Natural killer cell (primary cell): ENCODE data around the gene AFAP1. TPM values are rescaled to one million over a fixed set of nuclear protein-coding genes. Genes with fewer than 3 reads are reported as not detected.
A peak's percentile ranks its signal among the peaks of the same experiment; 100 is the strongest.

Source experiments
- ATAC-seq, 3 donors: fragments of 150-1000 bp in 2 of 3; fragments of 200-7000 bp in 1 of 3; cut with Tn5 transposase; 1 replicate in 1 of 3; 2 replicates in 2 of 3; pipeline ENCODE4 v1.10.0; 2021; ENCODE audit warnings: mild to moderate bottlenecking in 2 of 3, moderate library complexity in 2 of 3
- DNase-seq, 2 donors: peaks; one replicate each; pipeline versions ENCODE4 v3.0.0 to v3.0.0-alpha.2; 2013 to 2021; ENCODE audit warnings: mixed read lengths in 1 of 2
- H3K27ac ChIP-seq: one replicate; pipeline ENCODE4 v1.5.1; 2013; ENCODE audit warnings: mild to moderate bottlenecking, low read length
- H3K27me3 ChIP-seq: one replicate; pipeline ENCODE4 v1.6.1; 2013; ENCODE audit warnings: low read length; ENCODE audit not compliant: control insufficient read depth, insufficient read depth
- H3K36me3 ChIP-seq: one replicate; pipeline ENCODE4 v1.6.1; 2013; ENCODE audit warnings: low read length; ENCODE audit not compliant: control insufficient read depth, insufficient read depth
- H3K4me1 ChIP-seq: one replicate; pipeline ENCODE4 v1.6.1; 2013; ENCODE audit warnings: low read length; ENCODE audit not compliant: control insufficient read depth, insufficient read depth
- H3K4me3 ChIP-seq: one replicate; pipeline ENCODE4 v1.5.1; 2013; ENCODE audit warnings: low read length
- H3K9me3 ChIP-seq: one replicate; pipeline ENCODE4 v1.6.1; 2013; ENCODE audit warnings: low read length; ENCODE audit not compliant: control insufficient read depth, insufficient read depth
- H3K27ac Mint-ChIP-seq, 2 donors: one replicate each; pipeline ENCODE4 v1.8.0; 2022; ENCODE audit warnings: mild to moderate bottlenecking in 2 of 2, mixed read lengths in 2 of 2, moderate library complexity in 1 of 2
- H3K27me3 Mint-ChIP-seq, 2 donors: one replicate each; pipeline ENCODE4 v1.8.0; 2022; ENCODE audit warnings: low read depth in 2 of 2, mixed read lengths in 2 of 2
- H3K36me3 Mint-ChIP-seq: one replicate; pipeline ENCODE4 v1.8.0; 2022; ENCODE audit warnings: mixed read lengths
- H3K4me1 Mint-ChIP-seq, 2 donors: one replicate each; pipeline ENCODE4 v1.8.0; 2022; ENCODE audit warnings: mixed read lengths in 2 of 2
- H3K4me3 Mint-ChIP-seq: one replicate; pipeline ENCODE4 v1.8.0; 2022; ENCODE audit warnings: mild to moderate bottlenecking, moderate library complexity, mixed read lengths
- H3K9me3 Mint-ChIP-seq, 2 donors: one replicate each; pipeline ENCODE4 v1.8.0; 2022; ENCODE audit warnings: mixed read lengths in 2 of 2
- WGBS: methylation state at CpG from one replicate; pipeline ENCODE4 v1.1.7; 2013; ENCODE audit warnings: missing lambda C conversion rate; ENCODE audit not compliant: insufficient coverage; 5-methylcytosine and 5-hydroxymethylcytosine counted together
- intact Hi-C: fragments of 100-400 bp; cut with micrococcal nuclease; formaldehyde crosslinking; loops from one replicate; pipeline ENCODE4 v1.14.2; 2022
- total RNA-seq, 4 donors: library from RNA; stranded (reverse); fragments of 120-200 nt in 1 of 4; gene quantifications; one replicate each; pipeline versions ENCODE4 v1.2.3 to v1.2.4, GENCODE V29; 2013 to 2022
- TF ChIP-seq, protein P1 (sequence below): fragments of 200-600 bp; IDR thresholded peaks from one replicate; pipeline ENCODE4 v1.8.0; 2022; ENCODE audit warnings: antibody characterized with exemption

Gene AFAP1
- total RNA-seq, 3 donors from 2014 or later (not counting 1 experiment from before 2014, with no cell fraction given): 4.9 to 12.5 (median 9.5) TPM

DNA sequence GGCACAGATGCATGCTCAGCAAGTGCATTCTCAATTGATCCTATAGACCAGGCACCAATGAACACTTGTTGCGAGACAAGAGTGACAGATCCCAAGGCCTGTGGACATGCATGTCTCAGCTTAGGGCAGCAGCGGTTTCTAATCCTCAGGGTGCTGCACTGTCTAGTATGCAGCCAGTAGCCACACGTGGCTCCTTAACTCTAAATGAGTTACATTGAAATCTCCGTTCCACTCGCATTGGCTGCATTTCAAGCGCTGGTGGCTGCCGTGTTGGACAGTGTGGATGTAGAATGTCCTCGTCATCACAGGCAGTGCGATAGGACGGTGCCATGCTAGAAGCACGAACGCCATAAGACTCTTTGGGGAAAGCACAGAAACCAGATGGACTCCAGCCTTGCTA lies 24.0 kb upstream of the AFAP1 start:
- intact Hi-C loops: no loop called here
- Histone ChIP-seq H3K4me1 (peaks cover 63% of the 10 kb centered on the region), H3K36me3 (no peaks in the 10 kb centered on the region), H3K27ac (no peak overlapping the region), H3K4me3 (no peak overlapping the region), H3K27me3 (no peaks in the 10 kb centered on the region), H3K9me3 (no peaks in the 10 kb centered on the region)
- TF ChIP-seq, protein P1, sequence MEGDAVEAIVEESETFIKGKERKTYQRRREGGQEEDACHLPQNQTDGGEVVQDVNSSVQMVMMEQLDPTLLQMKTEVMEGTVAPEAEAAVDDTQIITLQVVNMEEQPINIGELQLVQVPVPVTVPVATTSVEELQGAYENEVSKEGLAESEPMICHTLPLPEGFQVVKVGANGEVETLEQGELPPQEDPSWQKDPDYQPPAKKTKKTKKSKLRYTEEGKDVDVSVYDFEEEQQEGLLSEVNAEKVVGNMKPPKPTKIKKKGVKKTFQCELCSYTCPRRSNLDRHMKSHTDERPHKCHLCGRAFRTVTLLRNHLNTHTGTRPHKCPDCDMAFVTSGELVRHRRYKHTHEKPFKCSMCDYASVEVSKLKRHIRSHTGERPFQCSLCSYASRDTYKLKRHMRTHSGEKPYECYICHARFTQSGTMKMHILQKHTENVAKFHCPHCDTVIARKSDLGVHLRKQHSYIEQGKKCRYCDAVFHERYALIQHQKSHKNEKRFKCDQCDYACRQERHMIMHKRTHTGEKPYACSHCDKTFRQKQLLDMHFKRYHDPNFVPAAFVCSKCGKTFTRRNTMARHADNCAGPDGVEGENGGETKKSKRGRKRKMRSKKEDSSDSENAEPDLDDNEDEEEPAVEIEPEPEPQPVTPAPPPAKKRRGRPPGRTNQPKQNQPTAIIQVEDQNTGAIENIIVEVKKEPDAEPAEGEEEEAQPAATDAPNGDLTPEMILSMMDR: no peak
- DNase-seq: no peak
- Mint-ChIP-seq H3K4me1 (peaks cover 52 to 70% of the 10 kb centered on the region in 2 donors), H3K4me3 (no peak overlapping the region), H3K36me3 (no peaks in the 10 kb centered on the region), H3K27me3 (no peaks in the 10 kb centered on the region), H3K27ac (peak overlapping the region; percentile 93 to 100), H3K9me3 (no peaks in the 10 kb centered on the region)
- no peak for ATAC-seq
- WGBS: 94% methylated on average over 12 of the region's 12 CpGs

GRCh38 chr4:7962609-7963508 lies 23.2 kb upstream of the AFAP1 start:
- intact Hi-C loops: no loop called here
- no peak for DNase-seq
- Mint-ChIP-seq H3K36me3 (no peaks in the 10 kb centered on the region), H3K27me3 (peaks cover 0 to 6% of the 10 kb centered on the region in 2 donors), H3K9me3 (no peaks in the 10 kb centered on the region), H3K27ac (peak overlapping the region in 1 of 2 donors; percentile 58), H3K4me1 (peaks cover 45 to 61% of the 10 kb centered on the region in 2 donors), H3K4me3 (no peak overlapping the region)
- Histone ChIP-seq H3K36me3 (no peaks in the 10 kb centered on the region), H3K27ac (no peak overlapping the region), H3K27me3 (no peaks in the 10 kb centered on the region), H3K9me3 (no peaks in the 10 kb centered on the region), H3K4me3 (no peak overlapping the region), H3K4me1 (peaks cover 54% of the 10 kb centered on the region)
- no peak for ATAC-seq
- 69% methylated on average over 17 of the region's 17 CpGs for WGBS
- TF ChIP-seq, protein P1: no peak

DNA sequence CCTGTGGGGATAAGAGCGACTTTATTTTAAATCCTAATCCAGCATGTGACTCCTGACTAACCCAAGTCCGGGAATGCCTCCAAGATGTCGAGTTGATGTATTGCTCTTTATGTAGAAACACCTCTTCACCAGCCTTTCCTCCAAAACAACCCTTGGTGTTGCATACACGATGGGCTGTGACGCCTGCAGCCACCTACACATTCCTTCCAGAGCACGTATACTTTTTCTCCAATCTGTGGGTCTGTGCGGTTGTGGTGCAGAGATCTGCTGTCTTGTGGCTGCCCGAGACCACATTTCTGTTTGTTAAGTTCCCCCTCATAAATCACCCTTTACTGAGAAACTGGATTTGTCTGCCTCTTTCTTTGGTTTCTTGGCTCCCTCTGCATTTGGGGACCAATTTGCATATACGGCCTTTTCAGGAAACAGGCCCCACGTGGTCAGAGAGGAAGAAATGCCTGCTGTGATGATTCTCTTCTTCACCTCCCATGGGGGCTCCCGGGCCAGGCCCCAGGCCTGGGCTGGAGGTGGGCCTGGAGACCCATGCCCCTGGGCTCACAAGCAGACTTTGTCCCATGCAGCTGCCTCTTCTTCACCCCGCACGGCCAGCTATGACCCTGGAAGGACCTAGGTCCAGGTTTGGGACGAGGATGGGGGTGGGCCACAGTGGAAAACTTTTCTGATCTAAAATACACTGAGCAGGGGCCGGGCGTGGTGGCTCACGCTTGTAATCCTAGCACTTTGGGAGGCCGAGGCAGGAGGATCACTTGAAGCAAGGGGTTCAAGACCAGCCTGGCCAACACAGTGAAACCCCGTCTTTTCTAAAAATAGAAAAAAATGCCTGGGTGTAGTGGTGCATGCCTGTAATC lies 21.4 kb upstream of the AFAP1 start:
- Histone ChIP-seq H3K4me3 (no peak overlapping the region), H3K27me3 (no peaks in the 10 kb centered on the region), H3K36me3 (no peaks in the 10 kb centered on the region), H3K9me3 (no peaks in the 10 kb centered on the region), H3K4me1 (peaks cover 36% of the 10 kb centered on the region), H3K27ac (no peak overlapping the region)
- H3K27me3 Mint-ChIP-seq: peaks cover 6 to 19% of the 10 kb centered on the region in 2 donors
- H3K4me3 Mint-ChIP-seq: peak overlapping the region; percentile 66
- WGBS: 25% methylated on average over 19 of the region's 19 CpGs
- H3K4me1 Mint-ChIP-seq: peaks cover 28 to 45% of the 10 kb centered on the region in 2 donors
- ATAC-seq: peak in 1 of 3 donors; percentile 25
- no peaks in the 10 kb centered on the region for H3K9me3 Mint-ChIP-seq
- DNase-seq: peak in 1 of 2 donors; percentile 63
- H3K27ac Mint-ChIP-seq: peak overlapping the region in 1 of 2 donors; percentile 75
- H3K36me3 Mint-ChIP-seq: no peaks in the 10 kb centered on the region
- TF ChIP-seq, protein P1: no peak
- intact Hi-C loops: loop anchor here (2.0 kb wide), 1 partner anchor 22 kb away; the partner anchor contains the start of gene AFAP1
